Measurements from ENCODE around the gene LENG8.
"Not testable (repeated sequence)": the region's sequence is repeated elsewhere in the genome, so short reads cannot be mapped to it uniquely, and the experiment has no call there.

LENG8 gene

GRCh38 chr19:54484451-54484850 is 35.5 kb downstream of the LENG8 start:
- DNase-seq (ENCODE audit: low read depth in 2 of 2): no peak

GRCh38 chr19:54485851-54486250 is 36.9 kb downstream of the LENG8 start:
- DNase-seq (ENCODE audit: low read depth in 2 of 2): no peak

- no peak for DNase-seq (ENCODE audit: low read depth in 2 of 2)
These were observed 40.3 kb downstream of the LENG8 start for GRCh38 chr19:54489341-54489740.

- no peak for DNase-seq (ENCODE audit: low read depth in 2 of 2)
These were observed 40.8 kb downstream of the LENG8 start for GRCh38 chr19:54489766-54490165.

GRCh38 chr19:54492568-54492967 is 43.6 kb downstream of the LENG8 start:
- DNase-seq (ENCODE audit: low read depth in 2 of 2): no peak

GRCh38 chr19:54493056-54493455 is 44.1 kb downstream of the LENG8 start:
- not testable (repeated sequence) for DNase-seq (ENCODE audit: low read depth in 2 of 2)

GRCh38 chr19:54493967-54494585 is 45.1 kb downstream of the LENG8 start:
- no peak for DNase-seq (ENCODE audit: low read depth in 2 of 2)

GRCh38 chr19:54495284-54495683 is 46.3 kb downstream of the LENG8 start:
- not testable (repeated sequence) for DNase-seq (ENCODE audit: low read depth in 2 of 2)

GRCh38 chr19:54497747-54498450 is 48.9 kb downstream of the LENG8 start:
- DNase-seq (ENCODE audit: low read depth in 2 of 2): not testable (repeated sequence)

GRCh38 chr19:54498451-54498772 is 49.4 kb downstream of the LENG8 start:
- DNase-seq (ENCODE audit: low read depth in 2 of 2): not testable (repeated sequence)

- no peak for DNase-seq (ENCODE audit: low read depth in 2 of 2)
These were observed 53.6 kb downstream of the LENG8 start, which contains the start of gene LAIR2 for GRCh38 chr19:54502518-54503048. Gene LAIR2, plus strand, starts transcription at chr19:54502831. Its CDS starts 88 bp downstream, at chr19:54502919.

GRCh38 chr19:54505542-54505941 is 56.5 kb downstream of the LENG8 start:
- DNase-seq (ENCODE audit: low read depth in 2 of 2): not testable (repeated sequence)

GRCh38 chr19:54506079-54506478 is 57.1 kb downstream of the LENG8 start:
- no peak for DNase-seq (ENCODE audit: low read depth in 2 of 2)

- DNase-seq (ENCODE audit: low read depth in 2 of 2): not testable (repeated sequence)
These were observed 58.2 kb downstream of the LENG8 start for GRCh38 chr19:54507038-54507717.

- no peak for DNase-seq (ENCODE audit: low read depth in 2 of 2)
These were observed 58.8 kb downstream of the LENG8 start for GRCh38 chr19:54507824-54508223.

- not testable (repeated sequence) for DNase-seq (ENCODE audit: low read depth in 2 of 2)
These were observed 59.5 kb downstream of the LENG8 start for GRCh38 chr19:54508487-54508886.

- DNase-seq (ENCODE audit: low read depth in 2 of 2): not testable (repeated sequence)
These were observed 60.4 kb downstream of the LENG8 start for GRCh38 chr19:54509200-54509940.

All from stimulated activated CD4-positive, alpha-beta T cell treated with anti-CD3 and anti-CD28 coated beads, Interleukin-1b, Interleukin-23, amount 100 ng/mL, for 4 hours (primary cell).